Neural crest cell (in vitro differentiated cells): ENCODE results near the gene NHLRC4. TPM values are rescaled to one million over a fixed set of nuclear protein-coding genes. Genes with fewer than 3 reads are reported as not detected.

Experiments
- DNase-seq: peaks from one replicate; pipeline ENCODE4 v3.0.0; 2021; ENCODE audit warnings: low read depth, mixed read lengths, low spot score
- H3K27ac Mint-ChIP-seq: one replicate; pipeline ENCODE4 v1.8.0; 2021; ENCODE audit warnings: mild to moderate bottlenecking, mixed read lengths; ENCODE audit not compliant: unreplicated experiment
- H3K27me3 Mint-ChIP-seq: 2 replicates; pipeline ENCODE4 v1.8.0; 2021; ENCODE audit warnings: low read depth, mild to moderate bottlenecking, mixed read lengths
- H3K36me3 Mint-ChIP-seq: 2 replicates; pipeline ENCODE4 v1.8.0; 2021; ENCODE audit warnings: low read depth, mild to moderate bottlenecking, mixed read lengths
- H3K4me1 Mint-ChIP-seq: 2 replicates; pipeline ENCODE4 v1.8.0; 2021; ENCODE audit warnings: mixed read lengths
- H3K4me3 Mint-ChIP-seq: one replicate; pipeline ENCODE4 v1.8.0; 2021; ENCODE audit warnings: mild to moderate bottlenecking, mixed read lengths
- H3K9me3 Mint-ChIP-seq: 2 replicates; pipeline ENCODE4 v1.8.0; 2021; ENCODE audit warnings: mixed read lengths
- total RNA-seq: library from RNA; stranded (reverse); gene quantifications from 2 replicates; pipeline ENCODE4 v1.2.1, GENCODE V29; 2021
- TF ChIP-seq, protein P1 (sequence below): fragments of 200-600 bp; sonication (generic); conservative IDR thresholded peaks from 2 replicates; pipeline ENCODE4 v1.5.0; 2021; ENCODE audit warnings: antibody characterized with exemption, mild to moderate bottlenecking

NHLRC4 gene
- total RNA-seq, 1 donor from 2014 or later: 0.86 TPM

DNA sequence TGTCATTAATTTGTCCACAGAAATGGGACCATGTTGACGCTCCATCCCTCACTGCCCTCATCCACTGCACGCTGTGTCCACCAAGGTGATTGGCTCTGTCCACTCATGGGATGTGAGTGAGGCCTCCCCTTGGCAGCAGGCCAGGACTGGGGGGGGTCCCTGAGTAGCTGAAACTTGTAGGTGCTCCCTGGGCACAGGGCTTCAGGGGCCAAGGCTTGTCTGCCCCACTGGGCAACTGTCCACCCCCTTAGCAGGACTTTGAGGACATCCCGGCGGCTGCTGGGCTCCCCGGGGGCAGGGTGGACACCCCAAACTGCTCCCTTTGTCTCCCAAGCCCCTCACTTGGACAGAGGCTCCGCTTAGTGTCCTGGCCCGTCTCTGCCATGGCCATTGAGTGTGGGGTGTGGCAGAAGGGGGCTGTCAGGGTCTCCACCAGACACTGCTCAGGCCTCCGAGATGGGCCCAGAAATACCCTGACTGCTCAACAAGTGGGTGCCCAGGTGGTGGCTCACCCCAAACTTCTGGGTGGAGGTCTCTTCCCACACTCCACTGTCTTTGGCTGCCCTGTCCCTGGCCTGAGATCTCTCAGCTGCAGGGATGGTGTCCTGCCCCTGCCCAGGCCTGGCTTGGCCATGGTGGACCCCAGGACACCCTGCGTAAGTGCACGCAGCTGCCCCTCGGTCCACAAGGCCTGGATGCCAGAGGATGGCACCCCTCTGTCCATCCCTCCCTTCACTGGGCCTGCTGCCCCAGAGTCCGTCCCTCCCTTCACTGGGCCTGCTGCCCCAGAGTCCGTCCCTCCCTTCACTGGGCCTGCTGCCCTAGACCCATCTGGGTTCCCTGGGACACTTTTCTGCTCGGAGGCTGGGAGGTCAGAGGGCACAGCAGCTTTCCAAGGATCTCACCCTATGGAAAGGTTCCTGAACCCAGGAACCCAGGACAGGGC, 20.1 kb downstream of the NHLRC4 start:
- H3K27ac Mint-ChIP-seq: peak overlapping the region; percentile 71
- H3K9me3 Mint-ChIP-seq: no peaks in the 10 kb centered on the region
- H3K4me3 Mint-ChIP-seq: peak overlapping the region; percentile 97
- H3K36me3 Mint-ChIP-seq: peaks cover 7% of the 10 kb centered on the region
- no peak for DNase-seq
- H3K27me3 Mint-ChIP-seq: peaks cover 34% of the 10 kb centered on the region
- TF ChIP-seq, protein P1, sequence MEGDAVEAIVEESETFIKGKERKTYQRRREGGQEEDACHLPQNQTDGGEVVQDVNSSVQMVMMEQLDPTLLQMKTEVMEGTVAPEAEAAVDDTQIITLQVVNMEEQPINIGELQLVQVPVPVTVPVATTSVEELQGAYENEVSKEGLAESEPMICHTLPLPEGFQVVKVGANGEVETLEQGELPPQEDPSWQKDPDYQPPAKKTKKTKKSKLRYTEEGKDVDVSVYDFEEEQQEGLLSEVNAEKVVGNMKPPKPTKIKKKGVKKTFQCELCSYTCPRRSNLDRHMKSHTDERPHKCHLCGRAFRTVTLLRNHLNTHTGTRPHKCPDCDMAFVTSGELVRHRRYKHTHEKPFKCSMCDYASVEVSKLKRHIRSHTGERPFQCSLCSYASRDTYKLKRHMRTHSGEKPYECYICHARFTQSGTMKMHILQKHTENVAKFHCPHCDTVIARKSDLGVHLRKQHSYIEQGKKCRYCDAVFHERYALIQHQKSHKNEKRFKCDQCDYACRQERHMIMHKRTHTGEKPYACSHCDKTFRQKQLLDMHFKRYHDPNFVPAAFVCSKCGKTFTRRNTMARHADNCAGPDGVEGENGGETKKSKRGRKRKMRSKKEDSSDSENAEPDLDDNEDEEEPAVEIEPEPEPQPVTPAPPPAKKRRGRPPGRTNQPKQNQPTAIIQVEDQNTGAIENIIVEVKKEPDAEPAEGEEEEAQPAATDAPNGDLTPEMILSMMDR: no peak
- peaks cover 23% of the 10 kb centered on the region for H3K4me1 Mint-ChIP-seq

DNA sequence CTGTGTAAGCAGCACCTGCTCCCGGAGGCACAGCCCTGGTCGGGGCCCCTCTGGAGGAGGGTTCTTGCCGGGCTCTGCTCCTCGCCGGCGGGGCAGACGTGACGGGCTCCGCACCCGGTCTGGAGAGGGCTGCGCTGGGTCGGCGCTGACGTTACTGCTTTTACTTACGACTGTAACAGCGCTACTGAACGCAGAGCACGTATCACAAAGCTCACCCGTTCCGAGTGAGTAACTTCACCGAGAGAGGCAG, 21.8 kb downstream of the NHLRC4 start:
- peaks cover 7% of the 10 kb centered on the region for H3K36me3 Mint-ChIP-seq
- DNase-seq: peak; percentile 48
- peak overlapping the region; percentile 99 for H3K27ac Mint-ChIP-seq
- H3K4me3 Mint-ChIP-seq: peak overlapping the region; percentile 97
- H3K9me3 Mint-ChIP-seq: no peaks in the 10 kb centered on the region
- TF ChIP-seq, protein P1: no peak
- H3K4me1 Mint-ChIP-seq: peaks cover 25% of the 10 kb centered on the region
- peaks cover 34% of the 10 kb centered on the region for H3K27me3 Mint-ChIP-seq

DNA sequence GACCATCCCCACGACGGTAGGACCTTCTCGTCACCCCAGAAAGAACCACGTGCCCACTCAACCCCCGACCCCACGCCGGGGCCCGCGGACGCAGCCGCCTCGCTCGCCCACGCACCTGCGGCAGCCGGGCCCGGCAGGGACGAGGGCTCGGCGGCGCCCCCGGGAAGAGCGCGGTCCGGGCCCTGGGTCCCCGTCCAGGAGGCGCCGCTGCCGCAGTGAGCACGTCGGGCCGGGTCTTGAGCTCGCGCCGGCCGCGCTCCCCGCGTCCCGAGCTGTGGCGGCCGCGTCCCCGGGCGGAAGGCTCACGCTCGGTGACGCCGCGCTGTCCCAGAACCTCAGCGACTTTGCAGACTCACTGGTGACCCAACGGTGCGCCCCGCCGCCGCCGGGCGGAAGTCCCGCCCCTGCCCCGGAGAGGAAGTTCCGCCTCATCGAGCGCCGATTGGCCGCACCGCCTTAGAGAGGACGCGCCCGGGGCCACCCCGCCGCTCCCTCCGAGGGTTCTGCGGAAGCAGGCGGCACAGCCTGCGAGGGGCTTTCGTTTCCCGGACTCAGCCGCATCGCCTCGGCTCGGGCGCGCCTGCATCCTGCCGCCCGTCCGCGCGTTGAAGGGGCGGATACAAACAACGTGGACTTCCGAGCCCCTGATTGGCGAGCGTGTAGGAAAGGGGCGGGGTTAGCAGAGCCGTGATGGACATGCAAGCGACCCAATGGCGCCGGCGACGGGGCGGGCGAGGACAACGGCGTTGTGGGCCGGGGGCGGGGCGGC, 22.3 kb downstream of the NHLRC4 start:
- no peaks in the 10 kb centered on the region for H3K9me3 Mint-ChIP-seq
- H3K4me3 Mint-ChIP-seq: peak overlapping the region; percentile 97
- H3K36me3 Mint-ChIP-seq: peaks cover 7% of the 10 kb centered on the region
- peak overlapping the region; percentile 99 for H3K27ac Mint-ChIP-seq
- peak; percentile 98 for DNase-seq
- TF ChIP-seq, protein P1: no peak
- H3K4me1 Mint-ChIP-seq: peaks cover 26% of the 10 kb centered on the region
- peaks cover 34% of the 10 kb centered on the region for H3K27me3 Mint-ChIP-seq

GRCh38 chr16:589658-590187, 22.9 kb downstream of the NHLRC4 start, which contains the start of gene RAB40C:
Gene RAB40C, plus strand, starts transcription at chr16:590066. Its CDS starts 226 bp downstream, at chr16:590292.
- Mint-ChIP-seq H3K27ac (peak within 1 kb of the TSS; percentile 99), H3K4me1 (peaks cover 26% of the 10 kb centered on the region), H3K4me3 (peak within 1 kb of the TSS; percentile 95), H3K27me3 (peaks cover 34% of the 10 kb centered on the region), H3K9me3 (no peaks in the 10 kb centered on the region), H3K36me3 (peaks cover 7% of the 10 kb centered on the region)
- peak; percentile 99 for DNase-seq
- TF ChIP-seq, protein P1: peak; percentile 15

- TF ChIP-seq, protein P1: peak; percentile 10
- Mint-ChIP-seq H3K27ac (peak overlapping the region; percentile 93), H3K4me3 (peak overlapping the region; percentile 94), H3K9me3 (no peaks in the 10 kb centered on the region), H3K36me3 (peaks cover 7% of the 10 kb centered on the region), H3K4me1 (peaks cover 26% of the 10 kb centered on the region), H3K27me3 (peaks cover 33% of the 10 kb centered on the region)
- DNase-seq: no peak
These were observed 23.5 kb downstream of the NHLRC4 start for GRCh38 chr16:590188-590814.
